ENCODE data around the gene B3GAT2. TPM values are rescaled to one million over a fixed set of nuclear protein-coding genes. Genes with fewer than 3 reads are reported as not detected.

B3GAT2 gene
- total RNA-seq, 3 donors from 2014 or later (not counting 1 experiment from before 2014, with no cell fraction given) = not detected

GRCh38 chr6:70933853-70934252 is 23.0 kb downstream of the B3GAT2 start:
- DNase-seq (no peak), ATAC-seq (no peak)
- 80% methylated on average over 1 of the region's 3 CpGs for WGBS (ENCODE audit: insufficient coverage)
- no peaks in the 10 kb centered on the region for H3K36me3 Mint-ChIP-seq
- no peaks in the 10 kb centered on the region for H3K4me1 Mint-ChIP-seq
- Histone ChIP-seq H3K4me1 (ENCODE audit: control insufficient read depth, insufficient read depth, low read length) (no peaks in the 10 kb centered on the region), H3K27ac (ENCODE audit: low read length) (no peak overlapping the region), H3K4me3 (ENCODE audit: low read length) (no peak overlapping the region), H3K36me3 (ENCODE audit: control insufficient read depth, insufficient read depth, low read length) (no peaks in the 10 kb centered on the region), H3K27me3 (ENCODE audit: control insufficient read depth, insufficient read depth, low read length) (no peaks in the 10 kb centered on the region), H3K9me3 (ENCODE audit: control insufficient read depth, insufficient read depth, low read length) (no peaks in the 10 kb centered on the region)
- no peak overlapping the region for H3K4me3 Mint-ChIP-seq
- no peaks in the 10 kb centered on the region for H3K27me3 Mint-ChIP-seq (ENCODE audit: low read depth in 2 of 2)
- no peak for TF ChIP-seq CTCF (IDR thresholded peaks at IDR 0.05)
- intact Hi-C loops (cut with micrococcal nuclease) = no loop called here
- no peaks in the 10 kb centered on the region for H3K9me3 Mint-ChIP-seq
- H3K27ac Mint-ChIP-seq = no peak overlapping the region

DNA sequence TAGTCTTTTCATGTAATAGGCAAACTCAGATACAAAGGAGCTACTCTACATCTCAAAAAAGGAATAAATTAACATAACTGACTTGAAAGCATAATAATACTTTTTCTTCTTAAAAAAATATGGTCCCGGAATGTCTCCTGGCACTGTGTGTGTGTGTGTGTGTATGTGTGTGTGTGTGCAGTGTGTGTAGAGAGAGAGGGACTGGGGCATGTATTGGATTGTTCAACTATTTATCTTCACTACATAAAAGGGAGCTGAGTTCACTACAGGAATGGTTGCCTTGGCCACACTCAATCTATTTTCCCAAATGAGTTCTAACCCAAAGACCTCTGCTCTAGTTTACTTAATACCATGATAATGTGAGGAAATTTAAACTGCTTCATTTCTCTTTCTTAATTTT is 51.1 kb downstream of the B3GAT2 start:
- TF ChIP-seq CTCF (IDR thresholded peaks at IDR 0.05) = no peak
- Histone ChIP-seq H3K4me3 (ENCODE audit: low read length) (no peak overlapping the region), H3K36me3 (ENCODE audit: control insufficient read depth, insufficient read depth, low read length) (no peaks in the 10 kb centered on the region), H3K9me3 (ENCODE audit: control insufficient read depth, insufficient read depth, low read length) (no peaks in the 10 kb centered on the region), H3K27ac (ENCODE audit: low read length) (no peak overlapping the region), H3K27me3 (ENCODE audit: control insufficient read depth, insufficient read depth, low read length) (no peaks in the 10 kb centered on the region), H3K4me1 (ENCODE audit: control insufficient read depth, insufficient read depth, low read length) (no peaks in the 10 kb centered on the region)
- ATAC-seq = no peak
- Mint-ChIP-seq H3K9me3 (no peaks in the 10 kb centered on the region), H3K4me1 (no peaks in the 10 kb centered on the region), H3K4me3 (no peak overlapping the region), H3K27me3 (ENCODE audit: low read depth in 2 of 2) (peaks cover 0 to 21% of the 10 kb centered on the region in 2 donors), H3K36me3 (no peaks in the 10 kb centered on the region), H3K27ac (no peak overlapping the region)
- DNase-seq = no peak
- intact Hi-C loops (cut with micrococcal nuclease) = no loop called here
- WGBS (ENCODE audit: insufficient coverage) = no CpG with 5 or more reads among the region's 1 CpG

- ATAC-seq (no peak), DNase-seq (no peak)
- no peak overlapping the region for H3K4me3 Mint-ChIP-seq
- no peaks in the 10 kb centered on the region for H3K4me1 Mint-ChIP-seq
- Histone ChIP-seq H3K36me3 (ENCODE audit: control insufficient read depth, insufficient read depth, low read length) (no peaks in the 10 kb centered on the region), H3K27me3 (ENCODE audit: control insufficient read depth, insufficient read depth, low read length) (no peaks in the 10 kb centered on the region), H3K4me1 (ENCODE audit: control insufficient read depth, insufficient read depth, low read length) (no peaks in the 10 kb centered on the region), H3K4me3 (ENCODE audit: low read length) (no peak overlapping the region), H3K27ac (ENCODE audit: low read length) (no peak overlapping the region), H3K9me3 (ENCODE audit: control insufficient read depth, insufficient read depth, low read length) (no peaks in the 10 kb centered on the region)
- no peak for TF ChIP-seq CTCF (IDR thresholded peaks at IDR 0.05)
- H3K9me3 Mint-ChIP-seq = no peaks in the 10 kb centered on the region
- no peak overlapping the region for H3K27ac Mint-ChIP-seq
- no peaks in the 10 kb centered on the region for H3K36me3 Mint-ChIP-seq
- no CpG with 5 or more reads among the region's 2 CpGs for WGBS (ENCODE audit: insufficient coverage)
- H3K27me3 Mint-ChIP-seq (ENCODE audit: low read depth in 2 of 2) = peaks cover 4 to 24% of the 10 kb centered on the region in 2 donors
- intact Hi-C loops (cut with micrococcal nuclease) = no loop called here
These were observed 53.0 kb downstream of the B3GAT2 start for GRCh38 chr6:70903665-70904452.

DNA sequence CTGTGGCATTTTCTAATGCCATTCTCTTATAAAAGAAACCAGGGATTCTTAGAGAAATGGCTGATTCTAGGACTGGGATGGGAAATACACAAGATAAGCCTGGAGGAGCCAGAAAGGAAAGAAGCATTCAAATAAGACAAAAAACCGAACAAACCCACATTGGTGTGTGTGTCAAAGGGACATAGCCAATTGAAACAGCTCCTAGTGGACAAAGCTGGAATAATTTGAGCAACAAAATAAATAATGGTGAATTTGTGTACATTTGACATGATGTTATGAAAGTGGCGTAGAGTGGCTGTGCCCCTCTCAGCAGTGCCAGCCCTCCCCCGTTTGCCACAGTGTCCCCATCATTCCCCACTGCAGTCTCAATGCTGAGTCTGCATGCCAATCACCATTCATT is 55.5 kb downstream of the B3GAT2 start:
- H3K4me1 Mint-ChIP-seq = no peaks in the 10 kb centered on the region
- no peak overlapping the region for H3K4me3 Mint-ChIP-seq

More for the DNA sequence above, 55.5 kb downstream of the B3GAT2 start:
- Mint-ChIP-seq H3K27me3 (ENCODE audit: low read depth in 2 of 2) (peaks cover 4 to 29% of the 10 kb centered on the region in 2 donors), H3K27ac (no peak overlapping the region), H3K9me3 (no peaks in the 10 kb centered on the region), H3K36me3 (no peaks in the 10 kb centered on the region)
- no peaks in the 10 kb centered on the region for H3K36me3 ChIP-seq (ENCODE audit: control insufficient read depth, insufficient read depth, low read length)
- no peak for ATAC-seq
- WGBS (ENCODE audit: insufficient coverage) = 89% methylated on average over 3 of the region's 3 CpGs
- no peak for TF ChIP-seq CTCF (IDR thresholded peaks at IDR 0.05)
- H3K4me1 ChIP-seq (ENCODE audit: control insufficient read depth, insufficient read depth, low read length) = no peaks in the 10 kb centered on the region
- H3K9me3 ChIP-seq (ENCODE audit: control insufficient read depth, insufficient read depth, low read length) = no peaks in the 10 kb centered on the region
- no peaks in the 10 kb centered on the region for H3K27me3 ChIP-seq (ENCODE audit: control insufficient read depth, insufficient read depth, low read length)
- no peak for DNase-seq
- no peak overlapping the region for H3K27ac ChIP-seq (ENCODE audit: low read length)
- H3K4me3 ChIP-seq (ENCODE audit: low read length) = no peak overlapping the region
- intact Hi-C loops (cut with micrococcal nuclease) = no loop called here
